Neuron (in vitro differentiated cells): ENCODE results near the gene CCDC8.

Experiments
- H2AFZ ChIP-seq: one replicate; pipeline ENCODE4 v1.6.1; 2013; ENCODE audit warnings: low read depth, mild to moderate bottlenecking, inconsistent platforms, low read length, moderate library complexity
- H3K27me3 ChIP-seq: one replicate; pipeline ENCODE4 v1.6.1; 2013; ENCODE audit warnings: low read length; ENCODE audit not compliant: insufficient read depth
- H3K36me3 ChIP-seq: one replicate; pipeline ENCODE4 v1.6.1; 2013; ENCODE audit warnings: low read length; ENCODE audit not compliant: insufficient read depth
- H3K4me1 ChIP-seq: one replicate; pipeline ENCODE4 v1.6.1; 2013; ENCODE audit warnings: low read length; ENCODE audit not compliant: insufficient read depth
- H3K4me3 ChIP-seq: 2 replicates; pipeline ENCODE4 v1.5.1; 2013; ENCODE audit warnings: mild to moderate bottlenecking, low read length, moderate library complexity
- H3K9me3 ChIP-seq: one replicate; pipeline ENCODE4 v1.6.1; 2013; ENCODE audit warnings: low read length

Gene CCDC8, protein sequence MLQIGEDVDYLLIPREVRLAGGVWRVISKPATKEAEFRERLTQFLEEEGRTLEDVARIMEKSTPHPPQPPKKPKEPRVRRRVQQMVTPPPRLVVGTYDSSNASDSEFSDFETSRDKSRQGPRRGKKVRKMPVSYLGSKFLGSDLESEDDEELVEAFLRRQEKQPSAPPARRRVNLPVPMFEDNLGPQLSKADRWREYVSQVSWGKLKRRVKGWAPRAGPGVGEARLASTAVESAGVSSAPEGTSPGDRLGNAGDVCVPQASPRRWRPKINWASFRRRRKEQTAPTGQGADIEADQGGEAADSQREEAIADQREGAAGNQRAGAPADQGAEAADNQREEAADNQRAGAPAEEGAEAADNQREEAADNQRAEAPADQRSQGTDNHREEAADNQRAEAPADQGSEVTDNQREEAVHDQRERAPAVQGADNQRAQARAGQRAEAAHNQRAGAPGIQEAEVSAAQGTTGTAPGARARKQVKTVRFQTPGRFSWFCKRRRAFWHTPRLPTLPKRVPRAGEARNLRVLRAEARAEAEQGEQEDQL

DNA sequence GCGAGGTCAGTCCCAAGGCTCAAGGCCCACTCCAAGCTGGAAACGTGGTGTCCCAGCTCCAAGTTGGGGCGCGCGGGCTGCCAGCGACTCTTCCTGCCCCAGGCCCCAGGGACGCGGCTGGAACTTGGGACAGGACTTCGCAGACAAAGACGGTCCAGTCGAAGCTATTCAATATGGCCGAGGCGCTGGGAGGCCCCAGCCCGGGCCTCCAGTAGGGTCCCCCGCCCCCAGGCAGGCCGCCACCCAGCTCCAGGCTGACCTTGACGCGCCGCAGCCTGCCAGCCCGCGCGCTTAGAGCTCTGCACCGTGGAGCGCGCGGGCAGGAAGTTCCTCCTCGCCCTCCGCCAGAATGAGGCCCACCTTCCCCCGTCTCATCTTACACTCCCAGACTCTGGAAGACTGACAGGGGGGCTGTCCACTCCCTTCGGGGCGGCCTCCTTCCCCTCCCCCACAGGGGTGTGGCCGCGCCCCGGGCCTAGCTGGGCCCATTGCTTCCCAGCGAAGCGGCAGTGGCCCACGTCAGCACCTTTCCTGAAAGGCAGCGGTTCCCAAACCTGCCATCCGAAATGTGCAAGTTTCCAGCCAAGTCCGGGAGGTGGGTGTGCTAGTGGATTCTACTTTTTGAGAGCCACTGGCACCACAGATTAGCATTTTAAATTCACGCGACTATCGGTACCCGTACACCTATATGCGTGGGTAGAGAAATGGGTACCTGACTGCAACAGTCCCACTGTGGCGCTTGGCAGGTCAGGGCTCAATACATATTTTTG, at the start of gene CCDC8:
Gene CCDC8, minus strand, starts transcription at position 303 of the 770 bp plus-strand sequence. CDS start 754 bp downstream, outside the sequence.
- Histone ChIP-seq H2AFZ (peak within 1 kb of the TSS; percentile 3), H3K4me1 (peaks cover 42% of the 10 kb centered on the region), H3K4me3 (peak within 1 kb of the TSS; percentile 90), H3K9me3 (no peaks in the 10 kb centered on the region), H3K27me3 (no peaks in the 10 kb centered on the region), H3K36me3 (peaks cover 7% of the 10 kb centered on the region)

DNA sequence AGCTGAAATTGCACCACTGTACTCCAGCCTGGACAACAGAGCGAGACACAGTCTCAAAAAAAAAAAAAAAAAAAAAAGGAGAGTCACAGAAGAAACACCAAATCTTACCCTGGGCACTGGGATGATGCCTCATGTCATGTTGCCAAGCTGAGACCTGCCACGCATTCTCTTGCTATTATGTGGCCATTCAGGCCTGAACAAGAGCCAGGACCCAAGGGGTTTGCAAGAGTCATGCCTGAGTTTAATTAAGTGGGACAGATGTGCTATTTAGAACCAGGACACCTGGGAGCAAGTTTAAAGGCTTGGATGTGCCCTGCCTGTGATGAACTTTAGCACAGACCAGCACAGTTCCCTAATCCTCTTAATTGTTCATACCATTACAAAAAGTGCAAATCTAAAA, 48.2 kb upstream of the CCDC8 start:
- Histone ChIP-seq H3K4me1 (no peaks in the 10 kb centered on the region), H3K9me3 (no peaks in the 10 kb centered on the region), H3K27me3 (no peaks in the 10 kb centered on the region), H3K36me3 (peaks cover 8% of the 10 kb centered on the region), H3K4me3 (no peak overlapping the region), H2AFZ (no peak overlapping the region)

DNA sequence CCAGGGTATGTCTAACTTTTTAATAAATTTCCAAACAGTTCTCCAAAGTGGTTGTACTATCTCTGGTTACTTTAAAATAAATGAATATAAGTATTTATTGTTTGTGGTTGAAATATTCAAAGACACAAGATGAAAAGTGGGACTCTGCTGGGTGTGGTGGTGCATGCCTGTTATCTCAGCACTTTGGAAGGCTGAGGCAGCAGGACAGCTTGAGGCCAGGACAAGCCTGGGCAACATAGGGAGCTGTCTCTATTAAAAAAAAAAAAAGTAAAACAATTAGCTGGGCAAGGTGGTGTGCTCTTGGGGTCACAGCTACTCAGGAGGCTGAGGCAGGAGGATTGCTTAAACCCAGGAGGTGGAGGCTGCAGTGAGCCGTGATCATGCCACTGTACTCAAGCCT, 47.6 kb upstream of the CCDC8 start:
- H3K4me1 ChIP-seq = no peaks in the 10 kb centered on the region
- no peaks in the 10 kb centered on the region for H3K27me3 ChIP-seq
- no peaks in the 10 kb centered on the region for H3K9me3 ChIP-seq
- no peak overlapping the region for H2AFZ ChIP-seq
- no peak overlapping the region for H3K4me3 ChIP-seq
- peaks cover 3% of the 10 kb centered on the region for H3K36me3 ChIP-seq

DNA sequence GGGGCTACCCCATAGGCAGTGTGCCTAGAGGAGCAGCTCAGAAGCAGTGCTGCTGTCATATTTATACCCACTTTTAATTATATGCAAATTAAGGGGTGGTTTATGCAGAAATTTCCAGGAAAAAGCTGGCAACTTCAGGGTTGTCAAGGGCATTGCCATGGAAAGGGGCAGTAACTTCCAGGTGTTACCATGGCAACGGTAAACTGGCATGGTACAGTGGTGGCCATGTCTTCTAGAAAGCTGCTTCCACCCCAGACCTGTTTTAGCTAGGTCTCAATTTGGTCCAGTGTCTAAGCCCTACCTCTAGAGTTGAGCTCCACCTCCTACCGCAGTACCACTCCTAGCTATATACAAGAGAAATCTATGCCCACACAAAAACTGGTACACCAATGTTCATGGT, 46.7 kb upstream of the CCDC8 start:
- Histone ChIP-seq H3K9me3 (no peaks in the 10 kb centered on the region), H3K27me3 (no peaks in the 10 kb centered on the region), H2AFZ (no peak overlapping the region), H3K4me1 (no peaks in the 10 kb centered on the region), H3K36me3 (no peaks in the 10 kb centered on the region), H3K4me3 (no peak overlapping the region)

DNA sequence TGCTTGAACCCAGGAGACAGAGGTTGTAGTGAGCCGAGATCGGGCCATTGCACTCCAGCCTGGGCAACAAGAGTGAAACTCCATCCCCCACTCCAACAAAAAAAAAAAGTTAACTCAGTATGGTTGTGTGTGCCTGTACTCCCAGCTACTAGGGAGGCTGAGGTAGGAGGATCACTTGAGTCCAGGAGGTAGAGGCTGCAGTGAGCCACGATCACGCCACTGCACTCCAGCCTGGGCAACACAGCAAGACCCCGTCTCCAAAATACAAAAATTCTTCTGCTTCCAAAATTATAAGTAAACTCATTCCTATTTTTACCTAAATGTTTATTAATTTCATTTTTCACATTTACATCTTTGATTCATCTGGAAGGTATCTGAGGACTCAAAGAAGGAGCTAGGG, 43.6 kb upstream of the CCDC8 start:
- Histone ChIP-seq H3K4me1 (no peaks in the 10 kb centered on the region), H3K9me3 (no peaks in the 10 kb centered on the region), H3K36me3 (no peaks in the 10 kb centered on the region), H3K27me3 (no peaks in the 10 kb centered on the region), H2AFZ (no peak overlapping the region), H3K4me3 (no peak overlapping the region)

DNA sequence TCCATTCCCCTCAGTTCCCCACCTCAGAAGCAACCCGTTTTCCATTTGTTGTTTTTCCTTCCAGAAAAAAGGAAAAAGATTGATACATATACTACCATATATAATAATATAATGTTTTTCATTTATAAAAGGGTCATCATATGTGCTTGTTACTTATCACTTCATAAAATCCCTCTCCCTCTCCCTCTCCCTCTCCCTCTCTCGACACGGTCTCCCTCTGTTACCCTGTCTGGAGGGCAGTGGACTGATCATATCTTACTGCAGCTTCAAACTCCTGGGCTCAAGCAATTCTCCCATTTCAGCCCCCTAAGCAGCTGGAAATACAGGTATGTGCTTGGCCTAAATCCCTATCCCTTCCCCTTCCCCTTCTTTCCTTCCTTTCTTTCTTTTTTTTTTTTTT, 40.9 kb upstream of the CCDC8 start:
- no peaks in the 10 kb centered on the region for H3K27me3 ChIP-seq
- H2AFZ ChIP-seq = no peak overlapping the region
- no peaks in the 10 kb centered on the region for H3K9me3 ChIP-seq
- no peaks in the 10 kb centered on the region for H3K4me1 ChIP-seq
- H3K36me3 ChIP-seq = no peaks in the 10 kb centered on the region
- no peak overlapping the region for H3K4me3 ChIP-seq

DNA sequence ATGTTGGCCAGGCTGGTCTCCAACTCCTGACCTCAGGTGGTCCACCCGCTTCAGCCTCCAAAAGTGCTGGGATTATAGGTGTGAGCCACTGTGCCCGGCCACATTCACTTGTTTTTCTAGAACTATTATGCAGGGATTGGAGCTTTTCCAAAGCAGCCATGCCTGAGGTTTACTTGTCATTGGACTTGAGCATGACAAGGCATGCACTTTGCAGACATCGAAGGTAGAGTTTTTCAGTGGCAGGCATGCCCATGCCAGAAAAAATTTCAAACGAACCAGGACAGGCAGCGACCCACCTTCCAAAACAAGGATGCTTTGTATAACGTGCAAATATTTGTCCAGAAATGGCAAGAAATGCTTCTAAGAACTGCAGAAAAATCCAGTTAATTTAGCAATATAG, 40.3 kb upstream of the CCDC8 start:
- no peak overlapping the region for H2AFZ ChIP-seq
- no peaks in the 10 kb centered on the region for H3K27me3 ChIP-seq
- no peaks in the 10 kb centered on the region for H3K36me3 ChIP-seq
- H3K4me1 ChIP-seq = no peaks in the 10 kb centered on the region
- no peak overlapping the region for H3K4me3 ChIP-seq
- no peaks in the 10 kb centered on the region for H3K9me3 ChIP-seq

DNA sequence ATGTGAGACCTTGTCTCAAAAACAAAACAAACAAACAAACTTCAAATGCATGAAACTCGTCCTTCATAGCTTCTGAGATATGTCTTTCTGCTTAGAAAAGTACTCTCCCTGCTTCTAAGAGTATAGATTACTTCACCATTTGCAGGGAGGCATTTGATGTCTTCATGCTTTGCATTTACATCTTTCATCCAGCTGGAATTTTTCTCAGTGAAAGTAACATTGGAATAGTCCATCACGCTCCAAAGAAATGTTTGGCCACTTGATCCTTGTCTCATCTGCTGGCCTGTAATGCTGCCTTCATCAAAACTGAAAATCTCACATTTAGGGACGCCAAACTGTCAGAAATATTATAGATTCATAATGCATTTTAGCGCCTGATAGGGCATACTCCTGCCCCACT, 38.8 kb upstream of the CCDC8 start:
- Histone ChIP-seq H2AFZ (no peak overlapping the region), H3K27me3 (no peaks in the 10 kb centered on the region), H3K4me3 (no peak overlapping the region), H3K36me3 (no peaks in the 10 kb centered on the region), H3K4me1 (no peaks in the 10 kb centered on the region), H3K9me3 (no peaks in the 10 kb centered on the region)

DNA sequence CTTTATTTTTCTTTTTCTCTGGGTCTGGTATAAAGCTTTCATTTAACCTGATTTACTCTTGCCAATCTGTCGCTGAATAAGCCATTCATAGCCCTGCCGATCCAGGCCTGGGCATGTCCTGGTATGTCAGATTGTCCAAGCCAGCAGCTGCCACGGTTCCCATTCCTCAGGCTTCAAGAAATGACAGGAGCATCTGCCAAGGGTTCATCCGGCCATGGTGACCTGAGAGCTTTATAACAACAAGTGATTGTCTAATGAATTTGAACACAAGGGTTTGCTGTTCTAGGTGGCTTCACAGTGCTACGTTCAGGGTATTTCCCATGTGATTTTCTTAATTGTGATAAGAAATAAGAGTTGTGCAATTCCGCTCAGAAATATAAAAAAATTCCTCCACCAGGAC, 38.0 kb upstream of the CCDC8 start:
- no peaks in the 10 kb centered on the region for H3K4me1 ChIP-seq
- H2AFZ ChIP-seq = no peak overlapping the region

DNA sequence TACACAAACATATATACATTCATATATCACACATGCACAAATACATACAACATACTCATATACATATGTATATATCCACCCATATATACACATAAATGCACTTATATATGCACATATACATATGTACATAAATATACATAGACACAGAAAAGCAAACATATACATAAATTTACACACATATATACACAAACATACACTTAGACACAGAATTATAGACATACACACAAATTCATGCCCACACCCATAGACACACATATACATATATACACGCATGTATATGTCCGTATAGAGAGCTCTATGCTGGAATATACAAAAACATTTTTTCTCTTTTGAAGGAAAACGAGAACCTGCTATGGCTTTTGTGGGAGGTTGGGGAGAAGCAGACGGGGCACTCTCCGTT, 37.4 kb upstream of the CCDC8 start:
- Histone ChIP-seq H3K27me3 (no peaks in the 10 kb centered on the region), H2AFZ (no peak overlapping the region), H3K9me3 (no peaks in the 10 kb centered on the region), H3K4me1 (no peaks in the 10 kb centered on the region), H3K4me3 (no peak overlapping the region), H3K36me3 (no peaks in the 10 kb centered on the region)

More for the DNA sequence above, 38.0 kb upstream of the CCDC8 start:
- no peaks in the 10 kb centered on the region for H3K36me3 ChIP-seq
- H3K27me3 ChIP-seq = no peaks in the 10 kb centered on the region
- no peaks in the 10 kb centered on the region for H3K9me3 ChIP-seq
- H3K4me3 ChIP-seq = no peak overlapping the region

DNA sequence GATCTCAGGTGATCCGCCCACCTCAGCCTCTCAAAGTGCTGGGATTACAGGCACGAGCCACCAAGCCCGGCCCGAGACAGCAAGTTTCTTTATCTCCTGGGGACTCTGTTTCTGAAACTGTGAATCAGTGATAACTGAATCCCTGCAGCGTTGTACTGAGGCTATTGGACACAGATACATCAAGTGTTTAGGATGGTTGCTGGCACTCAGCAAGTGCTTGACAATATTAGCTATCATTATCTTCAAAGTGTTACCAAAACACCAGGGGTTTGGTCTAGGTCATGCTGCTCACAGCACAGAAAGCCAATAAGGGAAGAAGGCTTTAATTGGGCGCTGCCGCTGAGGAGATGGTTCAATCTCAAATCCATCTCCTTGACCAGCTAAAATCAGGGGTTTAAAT, 35.9 kb upstream of the CCDC8 start:
- no peak overlapping the region for H2AFZ ChIP-seq
- no peaks in the 10 kb centered on the region for H3K4me1 ChIP-seq

DNA sequence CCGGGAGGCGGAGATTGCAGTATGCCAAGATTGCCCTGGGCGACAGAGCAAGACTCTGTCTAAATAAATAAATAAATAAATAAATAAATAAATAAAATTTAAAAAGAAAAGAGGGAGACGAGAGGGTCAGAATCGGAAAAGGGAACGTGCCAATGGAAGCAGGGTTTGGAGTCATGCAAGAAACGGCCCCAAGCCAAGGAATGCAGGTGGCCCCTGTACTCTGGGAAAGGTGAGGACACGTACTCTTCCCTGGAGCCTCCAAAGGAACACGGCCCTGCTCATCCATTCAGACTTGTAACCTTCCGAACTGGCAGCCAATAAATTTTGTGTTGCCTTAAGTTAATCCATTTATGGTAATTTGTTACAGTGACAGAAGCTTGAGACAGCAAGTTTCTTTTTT, 35.2 kb upstream of the CCDC8 start:
- Histone ChIP-seq H3K4me3 (no peak overlapping the region), H3K9me3 (no peaks in the 10 kb centered on the region), H2AFZ (no peak overlapping the region), H3K27me3 (no peaks in the 10 kb centered on the region), H3K36me3 (no peaks in the 10 kb centered on the region), H3K4me1 (no peaks in the 10 kb centered on the region)

More for the DNA sequence above, 35.9 kb upstream of the CCDC8 start:
- H3K27me3 ChIP-seq = no peaks in the 10 kb centered on the region
- H3K9me3 ChIP-seq = no peaks in the 10 kb centered on the region
- no peaks in the 10 kb centered on the region for H3K36me3 ChIP-seq
- H3K4me3 ChIP-seq = no peak overlapping the region

DNA sequence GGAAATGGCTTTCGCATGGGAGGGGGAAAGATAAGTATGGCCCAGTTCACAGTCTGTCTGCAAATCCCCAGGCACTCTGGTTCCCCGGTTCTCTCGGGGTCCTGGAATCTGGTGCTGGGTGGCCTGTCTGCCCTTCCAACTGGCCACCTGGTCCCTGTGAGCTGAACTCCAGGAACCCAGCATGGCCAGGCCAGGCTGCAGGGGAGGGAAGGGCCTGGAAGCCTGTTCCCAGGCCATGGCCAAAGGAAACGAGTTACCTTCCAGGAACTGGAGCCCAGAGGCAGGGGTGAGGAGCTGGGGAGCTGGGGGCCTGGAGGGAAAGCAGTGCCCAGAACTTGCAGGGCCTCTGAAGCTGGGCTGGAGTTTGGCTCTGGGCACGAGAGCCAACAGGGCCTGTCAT, 34.5 kb upstream of the CCDC8 start:
- Histone ChIP-seq H3K4me3 (no peak overlapping the region), H3K27me3 (no peaks in the 10 kb centered on the region), H3K4me1 (no peaks in the 10 kb centered on the region), H2AFZ (no peak overlapping the region), H3K36me3 (no peaks in the 10 kb centered on the region), H3K9me3 (no peaks in the 10 kb centered on the region)
